Measurements from ENCODE around the gene GPC5.

DNA sequence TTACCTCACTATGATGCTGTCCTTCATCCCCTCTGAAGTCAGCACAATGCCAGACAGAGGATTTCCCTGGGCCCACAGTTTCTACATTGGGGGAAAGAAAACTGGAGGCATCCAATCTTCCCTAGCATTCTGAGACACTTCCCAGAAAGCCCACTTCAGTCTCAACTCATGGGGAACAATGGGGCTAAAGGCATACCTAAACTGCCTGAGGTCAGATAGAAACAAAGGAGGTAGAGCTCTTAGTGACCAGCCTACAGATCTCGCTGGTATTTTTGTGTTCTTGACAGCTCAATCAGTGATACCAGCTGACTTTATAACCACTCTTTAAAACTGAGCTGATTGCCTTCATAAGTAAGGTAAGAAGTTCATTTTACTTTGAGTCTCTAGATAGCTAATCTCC is 947.2 kb downstream of the GPC5 start:
- TF ChIP-seq, protein P1, sequence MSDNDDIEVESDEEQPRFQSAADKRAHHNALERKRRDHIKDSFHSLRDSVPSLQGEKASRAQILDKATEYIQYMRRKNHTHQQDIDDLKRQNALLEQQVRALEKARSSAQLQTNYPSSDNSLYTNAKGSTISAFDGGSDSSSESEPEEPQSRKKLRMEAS (IDR thresholded peaks at IDR 0.05) = no peak
- no peak for TF ChIP-seq TAF1 (conservative IDR thresholded peaks at IDR 0.05)
- TF ChIP-seq GABPA (IDR thresholded peaks at IDR 0.05 in 1 of 2, conservative IDR thresholded peaks at IDR 0.05 in 1 of 2) = no peak
- TF ChIP-seq, protein P2, sequence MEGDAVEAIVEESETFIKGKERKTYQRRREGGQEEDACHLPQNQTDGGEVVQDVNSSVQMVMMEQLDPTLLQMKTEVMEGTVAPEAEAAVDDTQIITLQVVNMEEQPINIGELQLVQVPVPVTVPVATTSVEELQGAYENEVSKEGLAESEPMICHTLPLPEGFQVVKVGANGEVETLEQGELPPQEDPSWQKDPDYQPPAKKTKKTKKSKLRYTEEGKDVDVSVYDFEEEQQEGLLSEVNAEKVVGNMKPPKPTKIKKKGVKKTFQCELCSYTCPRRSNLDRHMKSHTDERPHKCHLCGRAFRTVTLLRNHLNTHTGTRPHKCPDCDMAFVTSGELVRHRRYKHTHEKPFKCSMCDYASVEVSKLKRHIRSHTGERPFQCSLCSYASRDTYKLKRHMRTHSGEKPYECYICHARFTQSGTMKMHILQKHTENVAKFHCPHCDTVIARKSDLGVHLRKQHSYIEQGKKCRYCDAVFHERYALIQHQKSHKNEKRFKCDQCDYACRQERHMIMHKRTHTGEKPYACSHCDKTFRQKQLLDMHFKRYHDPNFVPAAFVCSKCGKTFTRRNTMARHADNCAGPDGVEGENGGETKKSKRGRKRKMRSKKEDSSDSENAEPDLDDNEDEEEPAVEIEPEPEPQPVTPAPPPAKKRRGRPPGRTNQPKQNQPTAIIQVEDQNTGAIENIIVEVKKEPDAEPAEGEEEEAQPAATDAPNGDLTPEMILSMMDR (IDR thresholded peaks at IDR 0.05; ENCODE audit: low read depth, low read length, missing input control) = no peak
- TF ChIP-seq, protein P3, sequence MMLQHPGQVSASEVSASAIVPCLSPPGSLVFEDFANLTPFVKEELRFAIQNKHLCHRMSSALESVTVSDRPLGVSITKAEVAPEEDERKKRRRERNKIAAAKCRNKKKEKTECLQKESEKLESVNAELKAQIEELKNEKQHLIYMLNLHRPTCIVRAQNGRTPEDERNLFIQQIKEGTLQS (IDR thresholded peaks at IDR 0.05) = no peak
